LNCAP (cell line): ENCODE data around the gene TRAM2.

Experiments
- TF ChIP-seq, protein P1 (sequence below): fragments of 450-650 bp; IDR thresholded peaks from 2 replicates; pipeline ENCODE4 v1.5.1; 2017; ENCODE audit warnings: mild to moderate bottlenecking

TRAM2 gene

GRCh38 chr6:52553158-52553557, 23.7 kb downstream of the TRAM2 start:
- TF ChIP-seq, protein P1, sequence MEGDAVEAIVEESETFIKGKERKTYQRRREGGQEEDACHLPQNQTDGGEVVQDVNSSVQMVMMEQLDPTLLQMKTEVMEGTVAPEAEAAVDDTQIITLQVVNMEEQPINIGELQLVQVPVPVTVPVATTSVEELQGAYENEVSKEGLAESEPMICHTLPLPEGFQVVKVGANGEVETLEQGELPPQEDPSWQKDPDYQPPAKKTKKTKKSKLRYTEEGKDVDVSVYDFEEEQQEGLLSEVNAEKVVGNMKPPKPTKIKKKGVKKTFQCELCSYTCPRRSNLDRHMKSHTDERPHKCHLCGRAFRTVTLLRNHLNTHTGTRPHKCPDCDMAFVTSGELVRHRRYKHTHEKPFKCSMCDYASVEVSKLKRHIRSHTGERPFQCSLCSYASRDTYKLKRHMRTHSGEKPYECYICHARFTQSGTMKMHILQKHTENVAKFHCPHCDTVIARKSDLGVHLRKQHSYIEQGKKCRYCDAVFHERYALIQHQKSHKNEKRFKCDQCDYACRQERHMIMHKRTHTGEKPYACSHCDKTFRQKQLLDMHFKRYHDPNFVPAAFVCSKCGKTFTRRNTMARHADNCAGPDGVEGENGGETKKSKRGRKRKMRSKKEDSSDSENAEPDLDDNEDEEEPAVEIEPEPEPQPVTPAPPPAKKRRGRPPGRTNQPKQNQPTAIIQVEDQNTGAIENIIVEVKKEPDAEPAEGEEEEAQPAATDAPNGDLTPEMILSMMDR = no peak

DNA sequence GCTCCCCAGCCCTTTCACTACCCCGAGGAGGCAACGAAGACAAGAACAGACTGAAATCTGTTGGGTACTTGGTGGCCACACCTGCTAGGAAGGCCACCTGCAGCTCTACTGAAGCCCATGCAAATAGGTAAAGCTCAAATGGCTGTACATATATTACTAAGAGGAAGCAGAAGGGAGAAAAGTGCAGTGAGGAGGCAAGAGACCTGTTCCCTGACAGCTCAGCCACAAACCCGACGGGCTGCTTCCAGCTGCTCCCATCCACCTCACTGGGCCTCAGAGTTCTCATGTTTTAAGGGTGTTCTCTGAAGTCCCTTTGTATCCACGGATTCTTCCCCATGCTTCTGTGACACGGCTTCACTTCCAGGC, 24.6 kb downstream of the TRAM2 start:
- TF ChIP-seq, protein P1 = no peak

DNA sequence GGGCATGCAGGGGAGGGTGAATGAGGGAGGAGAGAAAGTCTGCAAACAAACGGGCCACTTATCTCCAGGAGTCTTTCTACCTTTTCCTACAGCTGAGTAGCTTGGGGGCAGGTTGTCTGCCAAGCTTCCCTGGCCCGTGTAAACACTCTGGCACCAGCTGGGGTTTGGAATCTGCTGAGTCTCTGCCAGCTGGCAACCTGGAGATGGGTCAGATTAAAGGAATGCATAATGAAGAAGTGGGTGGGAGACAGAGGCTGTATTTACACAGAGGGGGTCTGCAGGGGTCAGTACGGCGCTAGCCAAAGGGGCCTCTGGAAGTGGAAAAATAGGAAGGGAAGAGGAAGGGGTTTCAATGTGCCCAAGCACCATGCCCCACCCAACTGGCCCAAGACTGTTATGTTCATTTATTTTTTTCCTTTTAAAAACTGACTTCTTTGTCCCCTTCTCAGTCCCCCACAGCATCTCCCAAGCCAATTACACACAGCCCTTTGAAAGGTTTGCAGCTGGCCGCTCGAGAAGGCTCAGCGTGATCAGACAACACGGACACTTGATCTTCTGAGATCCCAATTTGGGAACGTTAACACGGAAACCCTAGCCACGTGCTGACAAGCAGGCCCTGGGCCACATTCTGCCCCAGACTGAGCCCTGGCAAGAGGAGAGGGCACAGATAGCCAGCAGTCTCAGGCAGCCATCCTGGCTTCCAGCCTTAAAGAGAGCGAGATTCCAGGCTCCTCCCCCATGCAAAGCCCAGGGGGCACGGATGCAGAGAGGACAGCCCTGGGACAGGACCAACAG, 25.2 kb downstream of the TRAM2 start:
- TF ChIP-seq, protein P1 = no peak

DNA sequence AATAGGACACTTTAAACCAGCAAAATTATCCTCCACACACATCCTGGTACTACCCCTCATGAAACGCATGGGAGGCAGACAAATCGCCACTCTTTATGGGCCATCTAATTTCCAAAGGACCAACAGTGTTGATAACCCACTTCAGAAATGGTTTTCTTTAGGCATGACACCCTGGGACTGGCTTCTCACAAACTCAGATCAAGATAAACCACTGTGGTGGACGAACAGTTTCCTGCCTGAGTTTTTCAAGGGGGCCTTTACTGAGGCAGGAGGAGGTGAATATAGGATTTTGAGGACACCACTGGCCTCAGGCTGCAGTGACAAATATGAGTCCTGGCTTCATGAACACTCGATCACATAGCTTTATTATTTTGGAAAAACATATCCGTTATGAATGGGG, 26.0 kb downstream of the TRAM2 start:
- TF ChIP-seq, protein P1 = no peak

DNA sequence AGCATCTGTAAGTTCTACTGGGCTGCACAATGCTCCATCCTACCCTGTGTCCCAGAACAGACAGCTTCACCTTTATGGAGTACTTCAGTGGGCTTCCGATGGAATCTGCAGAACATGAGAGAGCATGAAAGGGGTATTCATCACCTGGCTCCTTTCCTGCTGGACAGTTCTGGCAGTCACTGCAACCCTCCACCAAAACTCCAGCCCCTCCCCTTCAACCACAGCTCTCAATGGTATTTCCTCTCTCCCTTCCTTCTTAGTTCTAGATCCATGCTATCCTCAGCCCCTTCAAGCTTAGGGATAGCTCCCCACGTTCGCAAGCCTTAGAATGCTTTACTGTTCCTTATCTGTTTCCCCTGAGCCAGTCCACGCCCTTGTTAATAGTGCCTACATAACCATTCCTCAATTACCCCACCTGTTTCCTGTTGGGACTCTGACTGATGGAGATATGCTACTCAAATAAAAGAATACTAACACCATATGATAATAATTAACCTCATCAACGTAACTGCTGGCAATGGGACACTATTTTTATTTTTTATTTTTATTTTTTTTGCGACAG, 26.8 kb downstream of the TRAM2 start:
- TF ChIP-seq, protein P1 = no peak

- TF ChIP-seq, protein P1 = no peak
Observed at GRCh38 chr6:52549428-52549827, 27.4 kb downstream of the TRAM2 start.

GRCh38 chr6:52548999-52549398, 27.9 kb downstream of the TRAM2 start:
- TF ChIP-seq, protein P1 = no peak
